ENCODE results near the gene SGSH. TPM values are rescaled to one million over a fixed set of nuclear protein-coding genes. Genes with fewer than 3 reads are reported as not detected.

Gene SGSH
- polyA plus RNA-seq, 1 donor (not counting 4 experiments of a cell fraction or from before 2014, with no cell fraction given): 9.6 TPM

- no peak for FAIRE-seq
- no peak overlapping the region for H3K9ac ChIP-seq (ENCODE audit: control insufficient read depth, extremely low read depth, insufficient read depth, low read length)
- dilution Hi-C loops (cut with MboI; ENCODE audit: extremely low pct_ligation_motif_present, low sequenced_read_pairs): no loop called here
These were observed 29.0 kb upstream of the SGSH start for GRCh38 chr17:80248894-80249710.

DNA sequence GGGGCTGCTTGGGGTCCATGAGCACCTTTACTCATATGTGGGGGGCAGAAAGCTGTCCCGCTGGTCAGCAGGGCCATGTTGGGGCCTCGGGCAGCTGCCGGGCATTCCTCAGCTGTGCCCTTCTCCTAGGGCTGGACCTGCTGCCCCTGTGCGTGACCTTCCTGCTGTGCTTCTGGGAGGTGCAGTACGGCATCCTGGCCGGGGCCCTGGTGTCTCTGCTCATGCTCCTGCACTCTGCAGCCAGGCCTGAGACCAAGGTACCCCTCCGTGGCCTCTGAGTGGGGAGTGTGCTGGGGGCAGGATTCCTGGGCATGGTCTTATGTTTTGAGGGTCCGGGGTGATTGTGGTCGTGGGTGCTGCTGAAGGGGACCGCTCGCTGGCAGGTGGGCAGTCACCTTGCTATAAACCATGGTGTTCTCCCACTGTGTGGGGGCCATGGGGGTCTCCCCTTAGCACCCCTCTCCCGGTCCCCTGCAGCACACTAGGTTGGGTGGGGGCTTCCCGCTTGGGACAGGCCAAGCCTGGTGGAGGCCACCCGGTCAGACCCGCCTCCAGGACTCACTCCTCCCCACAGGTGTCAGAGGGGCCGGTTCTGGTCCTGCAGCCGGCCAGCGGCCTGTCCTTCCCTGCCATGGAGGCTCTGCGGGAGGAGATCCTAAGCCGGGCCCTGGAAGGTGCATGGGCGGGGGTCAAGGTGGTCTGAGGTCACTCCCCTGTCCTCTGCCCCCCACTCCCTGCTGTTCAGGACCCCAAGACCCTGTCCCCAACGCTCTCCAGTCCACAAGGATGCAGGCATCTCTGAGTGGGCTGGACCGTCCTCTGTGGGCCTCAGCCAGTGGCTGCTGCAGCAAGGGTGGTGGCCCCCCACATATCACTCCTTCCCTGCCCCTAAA is 28.1 kb upstream of the SGSH start:
- TF ChIP-seq EZH2 (IDR thresholded peaks at IDR 0.05; ENCODE audit: low read length): no peak
- TF ChIP-seq, protein P1, sequence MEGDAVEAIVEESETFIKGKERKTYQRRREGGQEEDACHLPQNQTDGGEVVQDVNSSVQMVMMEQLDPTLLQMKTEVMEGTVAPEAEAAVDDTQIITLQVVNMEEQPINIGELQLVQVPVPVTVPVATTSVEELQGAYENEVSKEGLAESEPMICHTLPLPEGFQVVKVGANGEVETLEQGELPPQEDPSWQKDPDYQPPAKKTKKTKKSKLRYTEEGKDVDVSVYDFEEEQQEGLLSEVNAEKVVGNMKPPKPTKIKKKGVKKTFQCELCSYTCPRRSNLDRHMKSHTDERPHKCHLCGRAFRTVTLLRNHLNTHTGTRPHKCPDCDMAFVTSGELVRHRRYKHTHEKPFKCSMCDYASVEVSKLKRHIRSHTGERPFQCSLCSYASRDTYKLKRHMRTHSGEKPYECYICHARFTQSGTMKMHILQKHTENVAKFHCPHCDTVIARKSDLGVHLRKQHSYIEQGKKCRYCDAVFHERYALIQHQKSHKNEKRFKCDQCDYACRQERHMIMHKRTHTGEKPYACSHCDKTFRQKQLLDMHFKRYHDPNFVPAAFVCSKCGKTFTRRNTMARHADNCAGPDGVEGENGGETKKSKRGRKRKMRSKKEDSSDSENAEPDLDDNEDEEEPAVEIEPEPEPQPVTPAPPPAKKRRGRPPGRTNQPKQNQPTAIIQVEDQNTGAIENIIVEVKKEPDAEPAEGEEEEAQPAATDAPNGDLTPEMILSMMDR (optimal IDR thresholded peaks at IDR 0.05 in 1 of 3, IDR thresholded peaks at IDR 0.05 in 1 of 3, conservative IDR thresholded peaks at IDR 0.05 in 1 of 3; ENCODE audit: extremely low read depth in 1 of 3, insufficient read depth in 2 of 3, low read length in 3 of 3): no peak
- Histone ChIP-seq H3K36me3 (ENCODE audit: control insufficient read depth in 2 of 2, extremely low read depth in 1 of 2, insufficient read depth in 2 of 2, low read length in 2 of 2) (no peaks in the 10 kb centered on the region), H3K4me3 (ENCODE audit: control insufficient read depth in 2 of 3, extremely low read depth in 1 of 3, insufficient read depth in 2 of 3, low read depth in 1 of 3, low read length in 3 of 3) (no peak overlapping the region), H3K79me2 (ENCODE audit: control insufficient read depth, insufficient read depth, low read length) (no peaks in the 10 kb centered on the region), H3K27ac (ENCODE audit: control insufficient read depth, insufficient read depth, low read length) (no peak overlapping the region), H3K9ac (ENCODE audit: control insufficient read depth, extremely low read depth, insufficient read depth, low read length) (no peak overlapping the region), H3K4me2 (ENCODE audit: control insufficient read depth, extremely low read depth, insufficient read depth, low read depth, low read length) (no peak overlapping the region), H3K4me1 (ENCODE audit: control insufficient read depth, extremely low read depth, insufficient read depth, low read length) (peaks cover 3% of the 10 kb centered on the region), H3K9me1 (ENCODE audit: control insufficient read depth, extremely low read depth, insufficient read depth, low read length) (no peaks in the 10 kb centered on the region), H3K27me3 (ENCODE audit: control insufficient read depth, extremely low read depth, insufficient read depth, low read length) (no peaks in the 10 kb centered on the region), H2AFZ (ENCODE audit: control insufficient read depth, low read length) (no peak overlapping the region), H3K9me3 (ENCODE audit: control insufficient read depth, low read depth, low read length) (no peaks in the 10 kb centered on the region), H4K20me1 (ENCODE audit: control insufficient read depth, extremely low read depth, insufficient read depth, low read length) (no peaks in the 10 kb centered on the region)
- DNase-seq (ENCODE audit: low read depth, low spot score) (no peak), FAIRE-seq (no peak)
- dilution Hi-C loops (cut with MboI; ENCODE audit: extremely low pct_ligation_motif_present, low sequenced_read_pairs): no loop called here

More at GRCh38 chr17:80248894-80249710, 29.0 kb upstream of the SGSH start:
- Histone ChIP-seq H3K4me2 (ENCODE audit: control insufficient read depth, extremely low read depth, insufficient read depth, low read depth, low read length) (no peak overlapping the region), H2AFZ (ENCODE audit: control insufficient read depth, low read length) (no peak overlapping the region), H3K4me3 (ENCODE audit: control insufficient read depth in 2 of 3, extremely low read depth in 1 of 3, insufficient read depth in 2 of 3, low read depth in 1 of 3, low read length in 3 of 3) (no peak overlapping the region), H4K20me1 (ENCODE audit: control insufficient read depth, extremely low read depth, insufficient read depth, low read length) (no peaks in the 10 kb centered on the region), H3K36me3 (ENCODE audit: control insufficient read depth in 2 of 2, extremely low read depth in 1 of 2, insufficient read depth in 2 of 2, low read length in 2 of 2) (no peaks in the 10 kb centered on the region), H3K9me1 (ENCODE audit: control insufficient read depth, extremely low read depth, insufficient read depth, low read length) (no peaks in the 10 kb centered on the region), H3K9me3 (ENCODE audit: control insufficient read depth, low read depth, low read length) (no peaks in the 10 kb centered on the region), H3K79me2 (ENCODE audit: control insufficient read depth, insufficient read depth, low read length) (no peaks in the 10 kb centered on the region), H3K27me3 (ENCODE audit: control insufficient read depth, extremely low read depth, insufficient read depth, low read length) (no peaks in the 10 kb centered on the region), H3K27ac (ENCODE audit: control insufficient read depth, insufficient read depth, low read length) (no peak overlapping the region), H3K4me1 (ENCODE audit: control insufficient read depth, extremely low read depth, insufficient read depth, low read length) (peaks cover 5% of the 10 kb centered on the region)
- no peak for TF ChIP-seq EZH2 (IDR thresholded peaks at IDR 0.05; ENCODE audit: low read length)
- TF ChIP-seq, protein P1 (optimal IDR thresholded peaks at IDR 0.05 in 1 of 3, IDR thresholded peaks at IDR 0.05 in 1 of 3, conservative IDR thresholded peaks at IDR 0.05 in 1 of 3; ENCODE audit: extremely low read depth in 1 of 3, insufficient read depth in 2 of 3, low read length in 3 of 3): no peak
- no peak for DNase-seq (ENCODE audit: low read depth, low spot score)
